ENCODE data around the gene FHOD1.

DNA sequence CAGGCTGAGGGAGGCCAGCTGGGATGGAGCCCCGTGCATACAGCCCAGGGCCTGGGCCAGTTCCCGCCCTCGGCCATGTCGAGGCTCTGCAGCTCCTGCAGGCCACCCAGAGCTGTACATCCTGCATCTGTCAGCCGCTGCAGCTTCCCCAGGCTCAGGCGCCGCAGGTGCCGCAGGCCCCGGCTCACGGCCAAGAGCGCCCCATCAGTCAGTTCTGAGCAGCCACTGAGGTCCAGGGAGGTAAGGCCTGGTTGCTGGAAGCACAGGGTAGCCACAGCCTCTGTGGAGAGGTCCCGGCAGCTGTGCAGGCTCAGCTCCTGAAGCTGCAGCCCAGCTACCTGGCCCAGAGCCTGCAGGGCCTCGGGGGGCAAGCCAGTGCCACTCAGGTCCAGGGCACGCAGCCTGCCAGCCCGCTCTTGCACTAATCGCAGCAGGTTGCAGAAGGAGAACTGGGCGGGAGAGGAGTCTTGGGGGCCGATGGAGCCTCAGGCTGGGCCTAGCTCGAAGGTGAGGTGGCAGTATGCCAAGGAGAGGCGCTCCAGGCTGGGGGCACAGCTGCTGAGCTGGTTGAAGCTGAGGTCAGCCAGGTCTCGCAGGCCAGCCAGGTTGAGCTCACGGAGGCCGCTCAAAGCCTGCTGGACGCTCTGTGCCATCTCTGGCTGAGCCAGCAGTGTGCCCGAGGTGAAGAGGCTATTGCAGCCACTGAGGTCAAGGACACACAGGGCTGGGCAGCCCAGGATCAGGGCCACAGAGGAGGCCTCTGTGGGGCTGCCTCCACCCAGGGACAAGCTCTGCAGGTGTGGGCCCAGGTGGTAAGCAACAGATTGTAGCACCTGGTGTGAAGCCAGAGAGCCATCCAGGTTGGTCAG lies 37.0 kb downstream of the FHOD1 start:
- TF ChIP-seq, protein P1, sequence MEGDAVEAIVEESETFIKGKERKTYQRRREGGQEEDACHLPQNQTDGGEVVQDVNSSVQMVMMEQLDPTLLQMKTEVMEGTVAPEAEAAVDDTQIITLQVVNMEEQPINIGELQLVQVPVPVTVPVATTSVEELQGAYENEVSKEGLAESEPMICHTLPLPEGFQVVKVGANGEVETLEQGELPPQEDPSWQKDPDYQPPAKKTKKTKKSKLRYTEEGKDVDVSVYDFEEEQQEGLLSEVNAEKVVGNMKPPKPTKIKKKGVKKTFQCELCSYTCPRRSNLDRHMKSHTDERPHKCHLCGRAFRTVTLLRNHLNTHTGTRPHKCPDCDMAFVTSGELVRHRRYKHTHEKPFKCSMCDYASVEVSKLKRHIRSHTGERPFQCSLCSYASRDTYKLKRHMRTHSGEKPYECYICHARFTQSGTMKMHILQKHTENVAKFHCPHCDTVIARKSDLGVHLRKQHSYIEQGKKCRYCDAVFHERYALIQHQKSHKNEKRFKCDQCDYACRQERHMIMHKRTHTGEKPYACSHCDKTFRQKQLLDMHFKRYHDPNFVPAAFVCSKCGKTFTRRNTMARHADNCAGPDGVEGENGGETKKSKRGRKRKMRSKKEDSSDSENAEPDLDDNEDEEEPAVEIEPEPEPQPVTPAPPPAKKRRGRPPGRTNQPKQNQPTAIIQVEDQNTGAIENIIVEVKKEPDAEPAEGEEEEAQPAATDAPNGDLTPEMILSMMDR (IDR thresholded peaks at IDR 0.05): no peak
- TF ChIP-seq POLR2A (IDR thresholded peaks at IDR 0.05): no peak

All from vagina (tissue), 2 donors.